Activated CD8-positive, alpha-beta memory T cell treated with anti-CD3 and anti-CD28 coated beads, Interleukin-2, amount 10 ng/mL, durations not matched to agents 7 days and 5 days (primary cell): ENCODE data around the gene NOP58. TPM values are rescaled to one million over a fixed set of nuclear protein-coding genes. Genes with fewer than 3 reads are reported as not detected.
"Not testable (repeated sequence)": the region's sequence is repeated elsewhere in the genome, so short reads cannot be mapped to it uniquely, and the experiment has no call there.

ENCODE experiments used
- ATAC-seq: fragments of 150-1000 bp; cut with Tn5 transposase; one replicate; pipeline ENCODE4 v1.10.0; 2021; ENCODE audit warnings: moderate library complexity
- CTCF ChIA-PET: fragments of 350-600 bp; sonication (Branson Sonifier 250); formaldehyde crosslinking; loops from one replicate; lab custom pipeline; 2021; ENCODE audit warnings: antibody characterized with exemption; lab: Charles Lee
- DNase-seq: peaks from one replicate; pipeline ENCODE4 v3.0.0-alpha.2; 2020
- H3K27ac Mint-ChIP-seq: one replicate; pipeline ENCODE4 v1.8.0; 2021; ENCODE audit warnings: mild to moderate bottlenecking, mixed read lengths
- H3K27me3 Mint-ChIP-seq: one replicate; pipeline ENCODE4 v1.8.0; 2021; ENCODE audit warnings: mixed read lengths
- H3K36me3 Mint-ChIP-seq: one replicate; pipeline ENCODE4 v1.8.0; 2021; ENCODE audit warnings: mild to moderate bottlenecking, mixed read lengths
- H3K4me1 Mint-ChIP-seq: one replicate; pipeline ENCODE4 v1.8.0; 2021; ENCODE audit warnings: mixed read lengths
- H3K4me3 Mint-ChIP-seq: one replicate; pipeline ENCODE4 v1.8.0; 2021; ENCODE audit warnings: mild to moderate bottlenecking, moderate library complexity, mixed read lengths
- H3K9me3 Mint-ChIP-seq: one replicate; pipeline ENCODE4 v1.8.0; 2022; ENCODE audit warnings: low read depth, mixed read lengths
- total RNA-seq, 2 experiments: library from RNA; stranded (reverse); gene quantifications; one replicate each; pipeline ENCODE4 v1.2.3, GENCODE V29; 2021

NOP58 gene
- 100 to 1,000 TPM; 121 to 143 TPM for total RNA-seq

- CTCF ChIA-PET = interaction anchor here (3.8 kb wide), 1 partner anchor 12 kb away, joined by 14 read pairs; no protein-coding TSS in a partner anchor
- Mint-ChIP-seq H3K27ac (peak within 1 kb of the TSS; percentile 64), H3K36me3 (peaks cover 11% of the 10 kb centered on the region), H3K4me3 (peak within 1 kb of the TSS; percentile 43), H3K27me3 (no peaks in the 10 kb centered on the region), H3K4me1 (peaks cover 21% of the 10 kb centered on the region), H3K9me3 (no peaks in the 10 kb centered on the region)
- DNase-seq (peak; percentile 96), ATAC-seq (peak; percentile 83)
Observed at GRCh38 chr2:202265467-202266277, at the start of gene NOP58. NOP58 (plus strand) TSS chr2:202265763; CDS start chr2:202265942, 179 bp downstream.

- Mint-ChIP-seq H3K4me3 (no peak overlapping the region), H3K27me3 (no peaks in the 10 kb centered on the region), H3K27ac (no peak overlapping the region), H3K9me3 (no peaks in the 10 kb centered on the region), H3K4me1 (peaks cover 5% of the 10 kb centered on the region), H3K36me3 (peaks cover 37% of the 10 kb centered on the region)
- ATAC-seq (no peak), DNase-seq (no peak)
- CTCF ChIA-PET = interaction anchor here (0.9 kb wide), 1 partner anchor 17 kb away, joined by 3 read pairs; the partner anchor contains the start of gene SUMO1
Observed at GRCh38 chr2:202221873-202222272, 43.7 kb upstream of the NOP58 start.

GRCh38 chr2:202237787-202238233 lies 27.8 kb upstream of the NOP58 start:
- Mint-ChIP-seq H3K4me1 (peaks cover 33% of the 10 kb centered on the region), H3K9me3 (no peaks in the 10 kb centered on the region), H3K36me3 (peaks cover 7% of the 10 kb centered on the region), H3K4me3 (peak overlapping the region; percentile 97), H3K27me3 (peaks cover 4% of the 10 kb centered on the region), H3K27ac (peak overlapping the region; percentile 84)
- CTCF ChIA-PET = interaction anchor here (0.7 to 0.8 kb wide), 2 partner anchors 9 to 33 kb away, joined by 3 to 4 read pairs; no protein-coding TSS in a partner anchor
- DNase-seq (no peak), ATAC-seq (peak; percentile 65)

- H3K4me1 Mint-ChIP-seq = peaks cover 30% of the 10 kb centered on the region
- H3K9me3 Mint-ChIP-seq = no peaks in the 10 kb centered on the region
- CTCF ChIA-PET = interaction anchor here (1.0 kb wide), 1 partner anchor 17 kb away, joined by 3 read pairs; no protein-coding TSS in a partner anchor
- peaks cover 7% of the 10 kb centered on the region for H3K36me3 Mint-ChIP-seq
- ATAC-seq (peak; percentile 95), DNase-seq (peak; percentile 96)
- peak within 1 kb of the TSS; percentile 97 for H3K4me3 Mint-ChIP-seq
- peaks cover 4% of the 10 kb centered on the region for H3K27me3 Mint-ChIP-seq
- H3K27ac Mint-ChIP-seq = peak within 1 kb of the TSS; percentile 98
Observed at GRCh38 chr2:202238234-202239197, 27.0 kb upstream of the NOP58 start, which contains the start of gene SUMO1. SUMO1 (minus strand) TSS chr2:202238597; CDS start chr2:202238451, 146 bp downstream.

GRCh38 chr2:202247710-202248109 lies 17.9 kb upstream of the NOP58 start:
- H3K27ac Mint-ChIP-seq, CTCF ChIA-PET, ATAC-seq, H3K4me3 Mint-ChIP-seq, H3K4me1 Mint-ChIP-seq, H3K36me3 Mint-ChIP-seq, DNase-seq, H3K9me3 Mint-ChIP-seq: not testable (repeated sequence)
- H3K27me3 Mint-ChIP-seq = peaks cover 17% of the 10 kb centered on the region

- CTCF ChIA-PET = no interaction called here
- H3K36me3 Mint-ChIP-seq = peaks cover 3% of the 10 kb centered on the region
- H3K27ac Mint-ChIP-seq = no peak overlapping the region
- peaks cover 18% of the 10 kb centered on the region for H3K27me3 Mint-ChIP-seq
- ATAC-seq = no peak
- no peak overlapping the region for H3K4me3 Mint-ChIP-seq
- H3K9me3 Mint-ChIP-seq = peaks cover 2% of the 10 kb centered on the region
- peaks cover 8% of the 10 kb centered on the region for H3K4me1 Mint-ChIP-seq
- no peak for DNase-seq
Observed at GRCh38 chr2:202249521-202250253, 15.9 kb upstream of the NOP58 start.

- no peak overlapping the region for H3K27ac Mint-ChIP-seq
Observed at GRCh38 chr2:202251494-202251893, 14.1 kb upstream of the NOP58 start.

GRCh38 chr2:202261531-202261930 lies 4.0 kb upstream of the NOP58 start:
- no peak for ATAC-seq
- H3K9me3 Mint-ChIP-seq = no peaks in the 10 kb centered on the region
- CTCF ChIA-PET = no interaction called here
- no peak for DNase-seq
- no peak overlapping the region for H3K4me3 Mint-ChIP-seq
- H3K27me3 Mint-ChIP-seq = no peaks in the 10 kb centered on the region
- H3K27ac Mint-ChIP-seq = no peak overlapping the region
- peaks cover 7% of the 10 kb centered on the region for H3K4me1 Mint-ChIP-seq
- H3K36me3 Mint-ChIP-seq = no peaks in the 10 kb centered on the region

More at GRCh38 chr2:202251494-202251893, 14.1 kb upstream of the NOP58 start:
- peaks cover 3% of the 10 kb centered on the region for H3K36me3 Mint-ChIP-seq
- peaks cover 2% of the 10 kb centered on the region for H3K9me3 Mint-ChIP-seq
- H3K4me1 Mint-ChIP-seq = peaks cover 8% of the 10 kb centered on the region
- ATAC-seq (no peak), DNase-seq (no peak)
- peaks cover 13% of the 10 kb centered on the region for H3K27me3 Mint-ChIP-seq
- CTCF ChIA-PET = no interaction called here
- no peak overlapping the region for H3K4me3 Mint-ChIP-seq

- no peak overlapping the region for H3K27ac Mint-ChIP-seq
- H3K4me1 Mint-ChIP-seq = peaks cover 34% of the 10 kb centered on the region
- no peaks in the 10 kb centered on the region for H3K9me3 Mint-ChIP-seq
- H3K36me3 Mint-ChIP-seq = peaks cover 11% of the 10 kb centered on the region
- ATAC-seq = no peak
- H3K27me3 Mint-ChIP-seq = no peaks in the 10 kb centered on the region
- peak; percentile 47 for DNase-seq
- no peak overlapping the region for H3K4me3 Mint-ChIP-seq
- CTCF ChIA-PET = interaction anchor here (3.8 kb wide), 1 partner anchor 11 kb away, joined by 14 read pairs; no protein-coding TSS in a partner anchor
Observed at GRCh38 chr2:202267495-202267894, 1.9 kb downstream of the NOP58 start.

- peaks cover 35% of the 10 kb centered on the region for H3K4me1 Mint-ChIP-seq
- ATAC-seq (peak; percentile 21), DNase-seq (peak; percentile 58)
- H3K27me3 Mint-ChIP-seq = no peaks in the 10 kb centered on the region
- no peaks in the 10 kb centered on the region for H3K9me3 Mint-ChIP-seq
- H3K4me3 Mint-ChIP-seq = peak overlapping the region; percentile 69
- H3K36me3 Mint-ChIP-seq = peaks cover 12% of the 10 kb centered on the region
- peak overlapping the region; percentile 89 for H3K27ac Mint-ChIP-seq
- CTCF ChIA-PET = interaction anchor here (0.7 to 3.8 kb wide), 2 partner anchors 8 to 9 kb away, joined by 3 to 14 read pairs; no protein-coding TSS in a partner anchor
Observed at GRCh38 chr2:202269585-202269984, 4.0 kb downstream of the NOP58 start.

- Mint-ChIP-seq H3K36me3 (peaks cover 16% of the 10 kb centered on the region), H3K27ac (peak overlapping the region; percentile 89), H3K27me3 (no peaks in the 10 kb centered on the region), H3K9me3 (no peaks in the 10 kb centered on the region), H3K4me3 (peak overlapping the region; percentile 69), H3K4me1 (peaks cover 38% of the 10 kb centered on the region)
- CTCF ChIA-PET = no interaction called here
- ATAC-seq (no peak), DNase-seq (no peak)
Observed at GRCh38 chr2:202270487-202270886, 4.9 kb downstream of the NOP58 start.

- H3K4me3 Mint-ChIP-seq, DNase-seq, H3K9me3 Mint-ChIP-seq, ATAC-seq, H3K27me3 Mint-ChIP-seq: not testable (repeated sequence)
- Mint-ChIP-seq H3K36me3 (peaks cover 34% of the 10 kb centered on the region), H3K4me1 (peaks cover 46% of the 10 kb centered on the region), H3K27ac (peak overlapping the region; percentile 79)
- CTCF ChIA-PET = interaction anchor here (3.1 kb wide), 1 partner anchor 9 kb away, joined by 14 read pairs; no protein-coding TSS in a partner anchor
Observed at GRCh38 chr2:202276078-202276720, 10.6 kb downstream of the NOP58 start.
